K562 (cell line): Measurements from ENCODE around the gene DYTN. TPM values are rescaled to one million over a fixed set of nuclear protein-coding genes. Genes with fewer than 3 reads are reported as not detected.

Source experiments
- ATAC-seq: fragments of 200-7000 bp; cut with Tn5 transposase; 3 replicates; pipeline ENCODE4 v1.9.1; 2020; ENCODE audit warnings: moderate library complexity
- BruUV-seq: library from RNA; stranded (reverse); fragments of 400-500 nt; replicated peaks from 2 replicates; lab custom pipeline; 2021; lab: Mats Ljungman, UMichigan
- CTCF ChIA-PET: fragments of 300-600 bp; formaldehyde crosslinking; extraction: SDS; loops from one replicate; lab custom pipeline; 2021; ENCODE audit warnings: low intra/inter-chr PET ratio; lab: Yijun Ruan, JAX
- POLR2A ChIA-PET: fragments of 300-600, 350-650 bp; sonication (Branson Sonifier 250); formaldehyde crosslinking; extraction: SDS; loops from one replicate; lab custom pipeline; 2021; ENCODE audit warnings: antibody characterized with exemption, inconsistent platforms; lab: Yijun Ruan, JAX
- DNase-seq, 4 experiments: peaks; one replicate each; pipeline versions ENCODE4 v3.0.0 to v3.0.0-alpha.2; 2011 to 2018; ENCODE audit warnings: low spot score in 3 of 4, mixed read lengths in 3 of 4; ENCODE audit errors: extremely low read depth in 1 of 4
- FAIRE-seq: peaks from 2 replicates; lab custom pipeline; 2011; peaks lifted over from hg19 to GRCh38; lab: Jason Lieb, UNC
- H2AFZ ChIP-seq: 2 replicates; pipeline ENCODE4 v1.6.0; 2011; ENCODE audit warnings: low read depth, low read length, control low read depth, inconsistent platforms
- H3K27ac ChIP-seq: fragments of 200-600 bp; 3 replicates; pipeline ENCODE4 v1.8.0; 2011; ENCODE audit warnings: low read depth, mild to moderate bottlenecking, control low read depth, inconsistent platforms, low read length, moderate library complexity, mixed read lengths; ENCODE audit errors: extremely low read depth
- H3K27me3 ChIP-seq, 2 experiments: fragments of 300-600 bp in 1 of 2; 2 replicates in 1 of 2; 3 replicates in 1 of 2; pipeline versions ENCODE4 v1.6.0 to v1.8.0; 2011; ENCODE audit warnings: inconsistent platforms in 2 of 2, low read length in 2 of 2, mild to moderate bottlenecking in 1 of 2, mixed read lengths in 1 of 2, moderate library complexity in 1 of 2; ENCODE audit not compliant: control insufficient read depth in 2 of 2, insufficient read depth in 2 of 2
- H3K36me3 ChIP-seq: fragments of 300-600 bp; 3 replicates; pipeline ENCODE4 v1.8.0; 2011; ENCODE audit warnings: mild to moderate bottlenecking, low read length, inconsistent platforms; ENCODE audit not compliant: control insufficient read depth, insufficient read depth
- H3K4me1 ChIP-seq, 2 experiments: fragments of 200-600 bp in 1 of 2; replicated peaks in 1 of 2; 2 replicates in 1 of 2; 3 replicates in 1 of 2; pipeline versions ENCODE4 v1.5.1 to v1.8.0; 2011; ENCODE audit warnings: inconsistent platforms in 2 of 2, low read length in 2 of 2, mild to moderate bottlenecking in 1 of 2, mixed read lengths in 1 of 2, moderate library complexity in 1 of 2; ENCODE audit not compliant: control insufficient read depth in 2 of 2, insufficient read depth in 2 of 2
- H3K4me2 ChIP-seq: 2 replicates; pipeline ENCODE4 v1.6.1; 2011; ENCODE audit warnings: low read length, control low read depth, inconsistent platforms, mixed read lengths; ENCODE audit not compliant: insufficient read depth
- H3K4me3 ChIP-seq: fragments of 200-600 bp; sonication (generic), shearing (Covaris generic); 2 replicates; pipeline ENCODE4 v1.5.1; 2016; ENCODE audit warnings: control low read depth, inconsistent platforms
- H3K79me2 ChIP-seq: fragments of 200-600 bp; 3 replicates; pipeline ENCODE4 v1.8.0; 2011; ENCODE audit warnings: low read length, inconsistent platforms; ENCODE audit not compliant: control insufficient read depth, insufficient read depth
- H3K9ac ChIP-seq, 2 experiments: 2 replicates each; pipeline versions ENCODE4 v1.6.0 to v1.6.1; 2011; ENCODE audit warnings: low read depth in 2 of 2, low read length in 2 of 2, control low read depth in 1 of 2, inconsistent platforms in 1 of 2, mild to moderate bottlenecking in 1 of 2, mixed read lengths in 1 of 2; ENCODE audit not compliant: insufficient read depth in 1 of 2
- H3K9me1 ChIP-seq: one replicate; pipeline ENCODE4 v1.6.0; 2011; ENCODE audit warnings: inconsistent platforms, mild to moderate bottlenecking, low read length, moderate library complexity; ENCODE audit not compliant: control insufficient read depth, insufficient read depth
- H3K9me3 ChIP-seq: replicated peaks from 2 replicates; pipeline ENCODE4 v1.5.1; 2011; ENCODE audit warnings: low read depth, low read length, inconsistent platforms; ENCODE audit not compliant: control insufficient read depth, insufficient read depth
- H4K20me1 ChIP-seq: replicated peaks from 2 replicates; pipeline ENCODE4 v1.6.1; 2011; ENCODE audit warnings: low read length, inconsistent platforms, mixed read lengths; ENCODE audit not compliant: control insufficient read depth, insufficient read depth
- BCOR ChIP-seq: fragments of 450-650 bp; IDR thresholded peaks from 2 replicates; pipeline ENCODE4 v1.6.1; 2016
- CTBP1 ChIP-seq: fragments of 450-650 bp; IDR thresholded peaks from 2 replicates; pipeline ENCODE4 v1.6.1; 2016; ENCODE audit warnings: borderline replicate concordance
- FIP1L1 ChIP-seq: fragments of 200-400 bp; formaldehyde crosslinking; IDR thresholded peaks from 2 replicates; pipeline ENCODE4 v1.6.1; 2018; ENCODE audit warnings: mild to moderate bottlenecking, low read depth, low read length; ENCODE audit not compliant: poor library complexity, severe bottlenecking
- MAX ChIP-seq: sonication (generic); formaldehyde crosslinking; IDR thresholded peaks from 2 replicates; pipeline ENCODE4 v1.9.0; 2022; ENCODE audit warnings: mild to moderate bottlenecking, missing genetic modification reagents
- NBN ChIP-seq: fragments of 450-650 bp; IDR thresholded peaks from 2 replicates; pipeline ENCODE4 v1.6.1; 2016; ENCODE audit warnings: low read depth, mild to moderate bottlenecking
- NFE2 ChIP-seq: IDR thresholded peaks from 2 replicates; pipeline ENCODE4 v1.6.1; 2014; ENCODE audit warnings: antibody characterized with exemption, low read depth
- NFXL1 ChIP-seq: fragments of 450-650 bp; formaldehyde crosslinking; IDR thresholded peaks from 2 replicates; pipeline ENCODE4 v1.4.0; 2021; ENCODE audit warnings: mild to moderate bottlenecking
- POLR2A ChIP-seq: fragments of 450-650 bp; conservative IDR thresholded peaks from 2 replicates; pipeline ENCODE4 v1.6.1; 2016
- PREB ChIP-seq: sonication (generic); formaldehyde crosslinking; IDR thresholded peaks from 2 replicates; pipeline ENCODE4 v1.8.1; 2023; ENCODE audit warnings: mild to moderate bottlenecking, missing genetic modification reagents
- SMAD1 ChIP-seq: fragments of 150-350 bp; IDR thresholded peaks from 2 replicates; pipeline ENCODE4 v1.6.1; 2014; ENCODE audit warnings: low read length, low read depth; ENCODE audit not compliant: partially characterized antibody
- STAT5A ChIP-seq: IDR thresholded peaks from 2 replicates; pipeline ENCODE4 v1.6.1; 2012; ENCODE audit warnings: low read length, inconsistent platforms, borderline replicate concordance
- THAP7 ChIP-seq: fragments of 250-450 bp; sonication (Bioruptor Pico); IDR thresholded peaks from 2 replicates; pipeline ENCODE4 v1.5.0; 2021
- XRCC3 ChIP-seq: fragments of 450-650 bp; IDR thresholded peaks from 2 replicates; pipeline ENCODE4 v1.6.1; 2017; ENCODE audit warnings: mild to moderate bottlenecking, moderate library complexity
- ZC3H4 ChIP-seq: sonication (generic); formaldehyde crosslinking; IDR thresholded peaks from 2 replicates; pipeline ENCODE4 v1.9.0; 2021; ENCODE audit warnings: missing genetic modification reagents, borderline replicate concordance
- ZNF184 ChIP-seq: sonication (generic); formaldehyde crosslinking; IDR thresholded peaks from 2 replicates; pipeline ENCODE4 v1.5.0; 2020; ENCODE audit warnings: missing genetic modification reagents
- ZNF274 ChIP-seq: IDR thresholded peaks from 2 replicates; pipeline ENCODE4 v1.6.1; 2011; ENCODE audit warnings: low read depth, mild to moderate bottlenecking, low read length, moderate library complexity, borderline replicate concordance
- WGBS: fragments of 100-300 bp; shearing (Covaris generic); methylation state at CpG from one replicate; pipeline ENCODE4 v1.1.6; 2016; ENCODE audit warnings: low coverage, mixed read lengths; ENCODE audit not compliant: insufficient coverage; ENCODE audit errors: missing lambda C conversion rate; 5-methylcytosine and 5-hydroxymethylcytosine counted together
- in situ Hi-C: fragments of 300-500 bp; cut with MboI; formaldehyde crosslinking; loops from 4 replicates; pipeline ENCODE4 v1.15.0; 2018; ENCODE audit warnings: inconsistent platforms, mixed read lengths
- intact Hi-C: fragments of 100-400 bp; cut with micrococcal nuclease; formaldehyde crosslinking; loops from 2 replicates; pipeline ENCODE4 v1.14.2; 2022
- polyA plus RNA-seq, 8 experiments: library from polyadenylated mRNA; depleted of rRNA in 4 of 8; stranded (reverse) in 5 of 8; unstranded in 3 of 8; fragments of >200 nt; fragmentation: Nextera tagmentation in 2 of 8; fragmentation: Illumina TruSeq in 1 of 8; extraction: Ambion mirVana in 2 of 8; extraction: Trizol in 1 of 8; gene quantifications; 2 replicates each; pipeline versions ENCODE4 v1.2.1 to v1.2.3, GENCODE V29; 2011 to 2014; ENCODE audit warnings: inconsistent platforms in 1 of 8, missing spikeins in 1 of 8
- total RNA-seq, 7 experiments: library from RNA; depleted of rRNA in 6 of 7; stranded (reverse); fragments of >200 nt in 6 of 7; fragmentation: Illumina TruSeq in 2 of 7; extraction: Trizol in 2 of 7; gene quantifications; 2 replicates each; pipeline versions ENCODE4 v1.2.1 to v1.2.3, GENCODE V29; 2011 to 2021; ENCODE audit warnings: low replicate concordance in 1 of 7

DYTN gene
- total and polyA plus RNA-seq, 9 of the 15 experiments (the other 6 are each of a cell fraction or from before 2014, with no cell fraction given), result not detected

GRCh38 chr2:206713746-206714145, 4.5 kb downstream of the DYTN start:
- BruUV-seq, result no TSS peak
- no peak for FAIRE-seq
- CTCF ChIA-PET, result no interaction called here

GRCh38 chr2:206708286-206708685, 9.9 kb downstream of the DYTN start:
- no peak for ATAC-seq
- peaks cover 0 to 4% of the 10 kb centered on the region in 2 experiments; a peak in 2 of 5 replicates for H3K27me3 ChIP-seq
- FAIRE-seq, result no peak
- no peak for DNase-seq
- POLR2A ChIA-PET, result interaction anchor here (1.3 kb wide), 1 partner anchor 20 kb away, joined by 3 read pairs; no protein-coding TSS in a partner anchor
- H3K27ac ChIP-seq, result no peak overlapping the region
- intact Hi-C loops (no loop called here), in situ Hi-C loops (no loop called here)
- H3K36me3 ChIP-seq, result no peaks in the 10 kb centered on the region
- no TSS peak for BruUV-seq
- no peak overlapping the region for H3K9ac ChIP-seq
- no peaks in the 10 kb centered on the region for H3K4me1 ChIP-seq
- H3K9me3 ChIP-seq, result no peaks in the 10 kb centered on the region
- H2AFZ ChIP-seq, result no peak overlapping the region
- 9% methylated on average over 5 of the region's 5 CpGs for WGBS
- H3K9me1 ChIP-seq, result no peaks in the 10 kb centered on the region
- H3K4me3 ChIP-seq, result no peak overlapping the region
- H4K20me1 ChIP-seq, result no peaks in the 10 kb centered on the region
- CTCF ChIA-PET, result no interaction called here
- no peak overlapping the region for H3K4me2 ChIP-seq
- H3K79me2 ChIP-seq, result no peaks in the 10 kb centered on the region
- no peak for TF ChIP-seq NBN
- TF ChIP-seq NFXL1 (CRISPR knock-in tag), result no peak
- TF ChIP-seq ZNF184 (CRISPR knock-in tag), result no peak
- TF ChIP-seq XRCC3, result no peak
- no peak for TF ChIP-seq MAX (CRISPR knock-in tag)
- no peak for TF ChIP-seq PREB
- no peak for TF ChIP-seq FIP1L1

More at GRCh38 chr2:206713746-206714145, 4.5 kb downstream of the DYTN start:
- H3K79me2 ChIP-seq, result no peaks in the 10 kb centered on the region
- H3K27me3 ChIP-seq, result no peaks in the 10 kb centered on the region; a peak in 1 of 5 replicates
- no peak overlapping the region for H3K4me2 ChIP-seq
- WGBS, result 4% methylated on average over 4 of the region's 4 CpGs
- H3K4me1 ChIP-seq, result no peaks in the 10 kb centered on the region
- no peak for ATAC-seq
- no peak overlapping the region for H2AFZ ChIP-seq
- H3K4me3 ChIP-seq, result no peak overlapping the region
- intact Hi-C loops (no loop called here), in situ Hi-C loops (no loop called here)
- no peak overlapping the region for H3K27ac ChIP-seq
- H3K9me3 ChIP-seq, result no peaks in the 10 kb centered on the region
- POLR2A ChIA-PET, result no interaction called here
- TF ChIP-seq STAT5A (no peak), POLR2A (no peak), ZC3H4 (CRISPR knock-in tag) (no peak), SMAD1 (no peak), ZNF274 (no peak), THAP7 (no peak), NFE2 (no peak), CTBP1 (no peak), BCOR (no peak)
- no peaks in the 10 kb centered on the region for H3K36me3 ChIP-seq
- no peak overlapping the region for H3K9ac ChIP-seq
- no peaks in the 10 kb centered on the region for H4K20me1 ChIP-seq
- no peaks in the 10 kb centered on the region for H3K9me1 ChIP-seq
- no peak for DNase-seq
